H9 (cell line): ENCODE data around the gene NFXL1. TPM values are rescaled to one million over a fixed set of nuclear protein-coding genes. Genes with fewer than 3 reads are reported as not detected.

ENCODE experiments used
- DNase-seq: peaks from one replicate; pipeline ENCODE4 v3.0.0-alpha.2; 2017
- H2AFZ ChIP-seq: one replicate; pipeline ENCODE4 v1.6.1; 2013; ENCODE audit warnings: mild to moderate bottlenecking, low read length, control low read depth, moderate library complexity
- H2AK5ac ChIP-seq: 2 replicates; pipeline ENCODE4 v1.6.1; 2013; ENCODE audit warnings: low read length, control low read depth, mixed read lengths; ENCODE audit not compliant: insufficient read length
- H2BK120ac ChIP-seq: one replicate; pipeline ENCODE4 v1.6.1; 2013; ENCODE audit warnings: low read depth, mild to moderate bottlenecking, low read length, control low read depth, inconsistent platforms; ENCODE audit not compliant: poor library complexity, severe bottlenecking
- H2BK12ac ChIP-seq: 2 replicates; pipeline ENCODE4 v1.6.1; 2013; ENCODE audit warnings: low read length, control low read depth, mixed read lengths, low read depth; ENCODE audit not compliant: insufficient read length
- H2BK15ac ChIP-seq: 2 replicates; pipeline ENCODE4 v1.6.1; 2013; ENCODE audit warnings: low read depth, low read length, control low read depth
- H2BK20ac ChIP-seq: one replicate; pipeline ENCODE4 v1.6.1; 2013; ENCODE audit warnings: low read depth, mild to moderate bottlenecking, low read length, control low read depth, inconsistent platforms; ENCODE audit not compliant: poor library complexity, severe bottlenecking
- H2BK5ac ChIP-seq: 2 replicates; pipeline ENCODE4 v1.6.1; 2013; ENCODE audit warnings: low read length, control low read depth, mixed read lengths; ENCODE audit not compliant: insufficient read length
- H3K14ac ChIP-seq: 2 replicates; pipeline ENCODE4 v1.6.1; 2013; ENCODE audit warnings: low read length, control low read depth; ENCODE audit not compliant: insufficient read depth
- H3K18ac ChIP-seq: 2 replicates; pipeline ENCODE4 v1.6.1; 2013; ENCODE audit warnings: low read depth, mild to moderate bottlenecking, mixed read lengths, low read length, control low read depth; ENCODE audit not compliant: insufficient read length
- H3K23ac ChIP-seq: 2 replicates; pipeline ENCODE4 v1.6.1; 2013; ENCODE audit warnings: low read length, control low read depth, mixed read lengths, low read depth; ENCODE audit not compliant: insufficient read length
- H3K23me2 ChIP-seq: 2 replicates; pipeline ENCODE4 v1.6.1; 2013; ENCODE audit warnings: low read depth, mild to moderate bottlenecking, mixed read lengths, low read length, control low read depth; ENCODE audit not compliant: insufficient read length, poor library complexity, severe bottlenecking
- H3K27ac ChIP-seq: 2 replicates; pipeline ENCODE4 v1.5.1; 2013; ENCODE audit warnings: low read length, control low read depth, mixed read lengths, low read depth; ENCODE audit not compliant: insufficient read length
- H3K27me3 ChIP-seq: 2 replicates; pipeline ENCODE4 v1.6.1; 2013; ENCODE audit warnings: low read length, control low read depth, inconsistent platforms; ENCODE audit not compliant: insufficient read depth
- H3K4ac ChIP-seq: 2 replicates; pipeline ENCODE4 v1.6.1; 2013; ENCODE audit warnings: low read depth, mild to moderate bottlenecking, control low read depth, inconsistent platforms, low read length, moderate library complexity
- H3K4me1 ChIP-seq: 2 replicates; pipeline ENCODE4 v1.6.1; 2013; ENCODE audit warnings: low read length, control low read depth, inconsistent platforms; ENCODE audit not compliant: insufficient read depth
- H3K4me2 ChIP-seq: 2 replicates; pipeline ENCODE4 v1.6.1; 2013; ENCODE audit warnings: low read length, control low read depth, mixed read lengths; ENCODE audit not compliant: insufficient read length, insufficient read depth
- H3K56ac ChIP-seq: 2 replicates; pipeline ENCODE4 v1.6.1; 2013; ENCODE audit warnings: low read depth, mild to moderate bottlenecking, mixed read lengths, low read length, control low read depth; ENCODE audit not compliant: insufficient read length
- H3K79me1 ChIP-seq: 2 replicates; pipeline ENCODE4 v1.6.1; 2013; ENCODE audit warnings: low read depth, mild to moderate bottlenecking, moderate library complexity, low read length, control low read depth, inconsistent platforms; ENCODE audit not compliant: insufficient read depth, poor library complexity, severe bottlenecking
- H3K79me2 ChIP-seq: 2 replicates; pipeline ENCODE4 v1.6.1; 2013; ENCODE audit warnings: low read length, control low read depth, inconsistent platforms; ENCODE audit not compliant: insufficient read depth
- H3K9ac ChIP-seq: 2 replicates; pipeline ENCODE4 v1.6.1; 2013; ENCODE audit warnings: low read length, control low read depth, mixed read lengths; ENCODE audit not compliant: insufficient read length; ENCODE audit errors: extremely low read depth
- H3K9me3 ChIP-seq: one replicate; pipeline ENCODE4 v1.6.1; 2013; ENCODE audit warnings: low read depth, low read length, inconsistent platforms; ENCODE audit not compliant: control insufficient read depth
- H3T11ph ChIP-seq: one replicate; pipeline ENCODE4 v1.6.1; 2013; ENCODE audit warnings: mild to moderate bottlenecking, low read length, control low read depth, inconsistent platforms
- H4K20me1 ChIP-seq: one replicate; pipeline ENCODE4 v1.6.1; 2013; ENCODE audit not compliant: control insufficient read depth, insufficient read length, insufficient read depth
- H4K5ac ChIP-seq: 2 replicates; pipeline ENCODE4 v1.6.1; 2013; ENCODE audit warnings: low read depth, mild to moderate bottlenecking, mixed read lengths, low read length, control low read depth; ENCODE audit not compliant: insufficient read length
- H4K8ac ChIP-seq: replicated peaks from 2 replicates; pipeline ENCODE4 v1.6.1; 2013; ENCODE audit warnings: low read length, control low read depth, mixed read lengths, low read depth; ENCODE audit not compliant: insufficient read length
- H4K91ac ChIP-seq: 2 replicates; pipeline ENCODE4 v1.6.1; 2013; ENCODE audit warnings: low read depth, mild to moderate bottlenecking, moderate library complexity, mixed read lengths, low read length, control low read depth; ENCODE audit not compliant: insufficient read length
- H3K27ac Mint-ChIP-seq, 3 experiments: 2 replicates in 2 of 3; 3 replicates in 1 of 3; pipeline ENCODE4 v1.8.0; 2020 to 2021; ENCODE audit warnings: mixed read lengths in 3 of 3, mild to moderate bottlenecking in 1 of 3, moderate library complexity in 1 of 3
- H3K27me3 Mint-ChIP-seq: 2 replicates; pipeline ENCODE4 v1.8.0; 2021; ENCODE audit warnings: low read depth, mild to moderate bottlenecking, moderate library complexity, mixed read lengths
- H3K36me3 Mint-ChIP-seq, 3 experiments: 2 replicates in 2 of 3; 3 replicates in 1 of 3; pipeline ENCODE4 v1.8.0; 2020 to 2021; ENCODE audit warnings: low read depth in 3 of 3, mixed read lengths in 3 of 3; ENCODE audit not compliant: insufficient read depth in 1 of 3
- H3K4me1 Mint-ChIP-seq, 2 experiments: 2 replicates each; pipeline ENCODE4 v1.8.0; 2020; ENCODE audit warnings: mixed read lengths in 2 of 2
- H3K4me3 Mint-ChIP-seq, 2 experiments: 2 replicates in 1 of 2; 3 replicates in 1 of 2; pipeline ENCODE4 v1.8.0; 2020 to 2021; ENCODE audit warnings: mild to moderate bottlenecking in 2 of 2, mixed read lengths in 2 of 2, moderate library complexity in 1 of 2
- H3K9me3 Mint-ChIP-seq, 2 experiments: 2 replicates in 1 of 2; 3 replicates in 1 of 2; pipeline ENCODE4 v1.8.0; 2020; ENCODE audit warnings: mild to moderate bottlenecking in 2 of 2, mixed read lengths in 2 of 2, moderate library complexity in 1 of 2
- CTCF ChIP-seq: fragments of 200-600 bp; sonication (generic); conservative IDR thresholded peaks from 3 replicates; pipeline ENCODE4 v1.8.0; 2021; ENCODE audit warnings: antibody characterized with exemption, mild to moderate bottlenecking
- total RNA-seq: library from RNA; stranded (reverse); gene quantifications from 2 replicates; pipeline ENCODE4 v1.2.1, GENCODE V29; 2021

NFXL1 gene
- total RNA-seq, 1 experiment from 2014 or later: 33.8 TPM

GRCh38 chr4:47879458-47879857 lies 34.9 kb downstream of the NFXL1 start:
- H3K4me1 Mint-ChIP-seq: no peaks in the 10 kb centered on the region
- DNase-seq: no peak
- Histone ChIP-seq H3K4me2 (no peak overlapping the region), H3K4ac (no peak overlapping the region), H2BK12ac (no peak overlapping the region), H3K9ac (no peak overlapping the region), H3T11ph (no peak overlapping the region), H2BK15ac (no peak overlapping the region), H3K79me1 (no peaks in the 10 kb centered on the region), H3K27me3 (no peaks in the 10 kb centered on the region), H2AK5ac (no peak overlapping the region), H2BK120ac (no peak overlapping the region), H3K23ac (no peak overlapping the region), H4K5ac (no peak overlapping the region), H4K91ac (no peak overlapping the region), H3K79me2 (no peaks in the 10 kb centered on the region), H3K27ac (no peak overlapping the region), H4K20me1 (no peaks in the 10 kb centered on the region), H2BK20ac (no peak overlapping the region), H3K18ac (no peak overlapping the region), H3K14ac (no peak overlapping the region), H3K56ac (no peak overlapping the region), H3K23me2 (no peaks in the 10 kb centered on the region), H2AFZ (no peak overlapping the region), H2BK5ac (no peak overlapping the region), H3K9me3 (no peaks in the 10 kb centered on the region), H4K8ac (no peak overlapping the region), H3K4me1 (no peaks in the 10 kb centered on the region)
- no peak for TF ChIP-seq CTCF
- H3K27ac Mint-ChIP-seq: no peak overlapping the region
- peaks cover 46 to 80% (median 76%) of the 10 kb centered on the region in 3 experiments for H3K36me3 Mint-ChIP-seq
- no peaks in the 10 kb centered on the region for H3K27me3 Mint-ChIP-seq
- no peak overlapping the region for H3K4me3 Mint-ChIP-seq
- H3K9me3 Mint-ChIP-seq: peaks cover 0 to 2% of the 10 kb centered on the region in 2 experiments; a peak in 2 of 5 replicates
